ENCODE results near the gene NTS. TPM values are rescaled to one million over a fixed set of nuclear protein-coding genes. Genes with fewer than 3 reads are reported as not detected.

The NTS gene
- total RNA-seq, 1 experiment from 2014 or later = 91.2 TPM

DNA sequence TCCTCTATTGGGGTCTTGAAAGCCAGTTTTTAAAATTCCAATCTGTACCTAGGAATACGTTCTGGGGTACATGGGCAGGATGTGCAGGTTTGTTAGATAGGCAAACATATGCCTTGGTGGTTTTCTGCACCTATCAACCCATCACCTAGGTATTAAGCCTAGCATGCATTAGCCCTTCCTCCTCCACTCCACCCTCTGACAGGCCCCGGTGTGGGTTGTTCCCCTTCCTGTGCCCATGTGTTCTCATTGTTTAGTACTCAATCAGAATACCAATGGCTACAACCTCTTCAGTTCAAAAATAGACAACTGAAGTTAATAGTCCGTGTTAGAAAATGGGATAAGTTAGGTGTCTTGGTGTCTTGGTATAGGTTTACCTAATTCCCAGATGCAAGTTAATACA, 3.4 kb downstream of the NTS start:
- no peak for DNase-seq (ENCODE audit: low read depth, low spot score)
- in situ Hi-C loops (cut with HindIII; ENCODE audit: low pct_unique_long_range_greater_than_20kb, low sequenced_read_pairs) = no loop called here

DNA sequence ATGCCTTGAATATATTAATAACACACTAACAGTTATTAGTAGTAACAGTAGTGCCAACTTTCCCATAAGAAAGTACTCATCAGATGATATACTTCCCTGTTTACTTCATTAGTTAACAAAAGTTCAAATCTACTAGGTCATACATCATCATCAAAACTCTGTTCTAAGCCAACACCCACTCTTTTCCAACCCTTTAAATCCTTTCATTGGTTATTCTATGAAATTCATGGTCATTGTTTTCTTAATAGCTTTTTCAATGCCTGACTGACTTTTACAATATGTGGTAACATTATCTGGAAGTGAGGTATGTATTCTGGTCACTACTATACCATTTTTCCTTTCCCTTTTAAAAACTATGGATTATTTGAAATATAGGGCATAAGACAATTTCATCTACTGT, 9.7 kb downstream of the NTS start:
- in situ Hi-C loops (cut with HindIII; ENCODE audit: low pct_unique_long_range_greater_than_20kb, low sequenced_read_pairs) = no loop called here
- no peak for DNase-seq (ENCODE audit: low read depth, low spot score)

DNA sequence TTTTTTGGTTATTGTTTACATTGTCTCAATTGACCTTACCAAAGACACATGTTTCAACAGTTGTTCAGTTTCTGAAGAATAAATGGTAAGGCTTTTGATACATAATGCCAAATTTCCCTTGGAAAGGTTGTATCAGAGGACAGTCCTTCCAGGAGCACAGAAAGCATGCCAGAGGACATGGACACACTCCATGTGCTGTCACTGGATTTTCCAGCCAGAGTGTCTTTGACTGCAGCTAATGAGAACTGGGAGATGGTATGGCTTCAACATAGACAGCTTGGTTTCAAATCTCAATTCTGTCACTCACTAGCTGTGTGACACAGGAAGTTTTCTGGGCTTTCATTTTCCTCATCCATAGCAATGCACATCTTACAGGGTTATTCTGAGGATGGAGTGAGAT, 20.6 kb downstream of the NTS start:
- in situ Hi-C loops (cut with HindIII; ENCODE audit: low pct_unique_long_range_greater_than_20kb, low sequenced_read_pairs) = no loop called here
- DNase-seq (ENCODE audit: low read depth, low spot score) = no peak

DNA sequence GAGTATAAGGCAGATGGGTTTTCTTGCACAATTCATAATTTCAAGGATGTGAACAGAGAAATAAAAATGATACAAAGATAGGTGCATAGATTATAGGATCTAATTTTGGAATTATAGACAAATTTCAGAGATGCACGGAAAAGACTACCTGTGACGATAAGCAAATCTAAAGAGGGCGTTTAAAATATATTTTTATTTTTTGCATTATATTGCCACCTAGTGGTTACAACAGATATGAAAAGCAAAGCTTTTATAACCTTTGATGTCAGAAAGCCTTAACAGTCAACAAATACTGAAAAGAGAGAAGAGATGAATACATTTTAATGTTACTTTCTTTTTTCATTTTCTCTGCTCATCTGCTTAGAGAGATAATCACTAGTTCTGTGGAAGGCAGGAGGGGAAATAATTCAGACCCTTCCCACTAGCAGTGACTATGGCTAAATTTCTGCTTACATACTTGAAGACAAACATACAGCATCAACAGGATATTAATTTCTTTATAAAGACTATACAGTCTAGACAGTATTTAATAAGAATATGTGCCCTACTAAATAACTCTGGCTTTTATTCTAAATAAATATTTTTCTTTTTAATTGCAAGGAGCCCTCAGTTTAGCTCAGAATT, 46.3 kb downstream of the NTS start:
- in situ Hi-C loops (cut with HindIII; ENCODE audit: low pct_unique_long_range_greater_than_20kb, low sequenced_read_pairs) = no loop called here

DNA sequence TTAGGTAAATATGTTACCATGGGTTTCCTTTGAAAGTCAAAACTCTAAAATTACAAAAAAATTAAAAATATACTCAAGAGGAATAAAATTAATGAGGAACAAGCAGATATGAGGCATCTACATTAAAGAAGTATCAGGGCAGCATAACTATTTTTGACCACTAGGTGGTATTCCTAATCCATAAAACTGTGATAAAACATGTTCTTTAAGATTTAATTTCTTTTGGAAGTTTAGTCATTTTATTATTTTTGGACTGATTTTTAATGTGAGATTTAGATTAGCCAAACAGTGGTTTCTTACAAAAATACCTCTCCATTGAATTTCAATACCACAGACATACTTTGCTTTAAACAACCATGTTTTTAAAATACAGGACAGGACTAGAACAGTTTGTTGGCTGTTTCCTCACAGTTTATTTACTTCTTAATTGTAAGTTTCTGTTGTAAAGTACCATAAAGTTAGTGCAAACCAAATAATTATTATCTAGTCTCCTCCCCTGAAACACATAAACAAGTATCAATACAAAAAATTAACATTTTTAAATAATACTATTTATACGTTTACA, 49.8 kb downstream of the NTS start:
- in situ Hi-C loops (cut with HindIII; ENCODE audit: low pct_unique_long_range_greater_than_20kb, low sequenced_read_pairs) = no loop called here

More for the DNA sequence above, 46.3 kb downstream of the NTS start:
- peak; percentile 62 for DNase-seq (ENCODE audit: low read depth, low spot score)

GRCh38 chr12:85927166-85927565, 53.1 kb downstream of the NTS start:
- no peak for DNase-seq (ENCODE audit: low read depth, low spot score)
- in situ Hi-C loops (cut with HindIII; ENCODE audit: low pct_unique_long_range_greater_than_20kb, low sequenced_read_pairs) = no loop called here

More for the DNA sequence above, 49.8 kb downstream of the NTS start:
- peak; percentile 54 for DNase-seq (ENCODE audit: low read depth, low spot score)

Other genes with a start within 250 kb of the NTS start
- gene RASSF9, start 37.9 kb upstream of the NTS start, total RNA-seq (2014; rRNA removed; shearing (Covaris generic)) = 0.11 and 0.16 TPM in 2 replicates